Fibroblast of upper back skin (primary cell): ENCODE results near the gene NLRP3.
"Not testable (repeated sequence)": the region's sequence is repeated elsewhere in the genome, so short reads cannot be mapped to it uniquely, and the experiment has no call there.

Experiments used
- DNase-seq: peaks from one replicate; pipeline ENCODE4 v3.0.0-alpha.2; 2013

The NLRP3 gene

DNA sequence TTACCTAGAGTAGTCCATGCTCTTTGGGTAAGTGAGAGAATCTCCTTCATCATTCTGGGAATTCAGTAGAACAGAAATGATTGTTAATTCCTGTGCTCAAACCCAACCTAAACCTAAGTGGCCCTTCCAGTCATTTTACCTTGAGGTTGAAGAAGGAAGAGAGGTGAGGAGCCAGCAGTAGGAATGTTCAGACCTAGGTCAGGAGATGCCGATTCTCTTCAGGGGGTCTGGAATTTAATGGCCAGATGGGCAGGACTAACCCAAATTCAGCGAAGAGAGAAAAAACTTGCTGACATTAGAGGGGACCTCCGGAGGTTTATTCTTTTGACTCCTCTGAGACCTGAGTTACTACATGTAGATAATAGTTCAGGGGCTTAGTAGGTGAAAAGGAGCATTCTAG is 58.4 kb downstream of the NLRP3 start:
- DNase-seq = no peak

DNA sequence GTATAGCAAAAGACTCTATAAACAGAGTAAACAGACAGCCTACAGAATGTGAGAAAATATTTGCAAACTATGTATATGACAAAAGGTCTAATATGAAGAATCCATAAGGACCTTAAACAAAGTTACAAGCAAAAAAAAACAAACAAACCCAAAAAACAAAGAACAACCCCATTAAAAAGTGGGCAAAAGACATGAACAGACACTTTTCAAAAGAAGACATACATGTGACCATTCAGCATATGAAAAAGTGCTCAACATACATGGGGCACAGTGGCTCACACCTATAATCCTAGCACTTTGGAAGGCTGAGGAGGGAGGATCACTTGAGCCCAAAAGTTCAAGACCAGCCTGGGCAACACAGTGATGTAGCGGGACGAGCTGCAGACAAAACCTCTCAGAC is 59.8 kb downstream of the NLRP3 start:
- no peak for DNase-seq

DNA sequence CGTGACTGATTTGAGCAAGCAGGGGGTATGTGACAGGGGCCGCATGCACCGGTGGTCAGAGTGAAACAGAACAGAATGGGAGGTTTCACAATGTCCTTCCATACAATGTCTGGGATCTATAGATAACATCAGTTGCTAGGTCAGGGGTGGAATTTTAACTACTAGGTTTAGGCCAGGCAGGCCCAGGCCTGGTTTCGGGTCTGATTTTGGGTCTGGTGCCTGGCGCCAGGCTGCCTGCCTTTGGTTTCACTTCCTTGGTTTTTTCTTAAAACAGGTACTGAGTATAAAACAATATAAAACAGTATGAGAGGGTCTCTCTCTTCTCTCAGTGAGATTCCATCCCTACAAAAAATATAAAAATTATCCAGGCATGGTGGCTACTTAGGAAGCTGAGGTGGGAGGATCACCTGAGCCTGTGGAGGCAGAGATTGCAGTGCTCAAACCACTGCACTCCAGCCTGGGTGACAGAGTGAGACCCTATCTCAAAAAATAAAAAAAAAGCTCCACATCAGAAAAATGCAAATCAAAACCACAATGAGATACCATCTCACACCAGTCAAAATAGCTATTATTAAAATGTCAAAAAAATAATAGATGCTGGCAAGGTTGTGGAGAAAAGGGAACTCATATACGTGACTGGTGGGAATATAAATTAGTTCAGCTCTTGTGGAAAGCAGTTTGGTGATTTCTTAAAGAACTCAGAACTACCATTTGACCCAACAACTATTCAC is 60.5 kb downstream of the NLRP3 start:
- DNase-seq = not testable (repeated sequence)

DNA sequence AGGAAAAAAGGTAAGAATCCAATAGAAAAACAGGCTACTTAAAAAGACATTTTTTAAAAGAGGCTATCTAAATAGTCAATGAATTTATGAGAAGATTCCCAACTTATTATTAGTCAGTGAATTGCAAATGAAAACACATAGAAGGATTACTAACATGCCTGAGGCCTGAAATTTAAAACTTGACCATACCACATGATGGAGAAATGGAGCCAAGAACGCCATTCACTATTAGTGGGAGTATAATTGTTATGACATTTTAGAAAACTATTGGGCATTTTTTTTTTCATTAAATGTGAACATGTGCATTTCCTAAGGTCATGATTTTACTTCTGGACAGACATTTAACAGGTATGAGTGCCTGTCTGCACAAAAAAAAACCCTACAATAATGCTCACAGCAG is 66.8 kb downstream of the NLRP3 start:
- no peak for DNase-seq

DNA sequence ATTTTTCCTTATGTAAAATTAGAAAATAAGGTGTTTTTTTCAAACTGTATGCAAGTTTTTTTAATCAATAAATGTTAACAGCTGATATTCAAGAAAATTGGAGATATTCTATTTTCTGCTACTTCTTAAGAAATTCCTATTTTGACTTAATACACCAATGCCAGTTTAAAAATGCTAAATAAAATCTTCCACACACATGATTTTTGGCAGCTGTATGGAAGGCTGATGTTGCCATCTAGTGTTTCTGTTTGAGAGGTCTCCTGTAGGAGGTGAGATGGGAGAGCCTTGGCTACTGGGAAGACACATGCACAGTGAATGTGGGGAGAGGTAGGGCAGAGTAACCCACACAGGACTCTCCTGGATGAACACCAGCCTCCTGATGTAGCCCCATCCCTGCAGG is 71.1 kb downstream of the NLRP3 start:
- peak; percentile 8 for DNase-seq

DNA sequence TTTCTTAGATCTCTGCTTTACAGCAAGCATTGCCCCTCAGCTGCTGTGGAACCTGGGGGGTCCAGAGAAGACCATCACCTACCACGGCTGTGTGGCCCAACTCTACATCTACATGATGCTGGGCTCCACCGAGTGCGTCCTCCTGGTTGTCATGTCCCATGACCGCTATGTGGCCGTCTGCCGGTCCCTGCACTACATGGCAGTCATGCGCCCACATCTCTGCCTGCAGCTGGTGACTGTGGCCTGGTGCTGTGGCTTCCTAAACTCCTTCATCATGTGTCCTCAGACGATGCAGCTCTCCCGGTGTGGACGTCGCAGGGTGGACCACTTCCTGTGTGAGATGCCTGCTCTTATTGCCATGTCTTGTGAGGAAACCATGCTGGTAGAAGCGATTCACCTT is 75.4 kb downstream of the NLRP3 start:
- DNase-seq = no peak

DNA sequence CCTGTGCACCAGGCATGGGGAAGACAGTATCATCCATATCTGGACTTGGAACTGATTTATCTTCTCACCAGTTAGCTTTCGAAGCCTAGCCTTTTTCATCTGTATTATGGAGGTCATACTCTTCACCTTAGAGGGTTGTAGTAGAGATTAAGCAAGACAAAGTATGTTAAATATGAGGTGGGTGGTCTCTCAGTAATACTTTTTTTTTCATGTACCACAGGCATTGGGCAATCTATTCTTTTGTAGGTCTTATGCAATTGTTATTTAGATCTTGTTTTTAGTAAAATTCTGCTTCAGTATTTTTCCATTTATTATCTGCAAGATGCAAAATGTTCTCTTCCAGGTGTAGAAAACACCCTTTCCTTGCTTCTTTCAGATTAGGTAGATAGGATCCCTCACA is 77.1 kb downstream of the NLRP3 start:
- DNase-seq = no peak

DNA sequence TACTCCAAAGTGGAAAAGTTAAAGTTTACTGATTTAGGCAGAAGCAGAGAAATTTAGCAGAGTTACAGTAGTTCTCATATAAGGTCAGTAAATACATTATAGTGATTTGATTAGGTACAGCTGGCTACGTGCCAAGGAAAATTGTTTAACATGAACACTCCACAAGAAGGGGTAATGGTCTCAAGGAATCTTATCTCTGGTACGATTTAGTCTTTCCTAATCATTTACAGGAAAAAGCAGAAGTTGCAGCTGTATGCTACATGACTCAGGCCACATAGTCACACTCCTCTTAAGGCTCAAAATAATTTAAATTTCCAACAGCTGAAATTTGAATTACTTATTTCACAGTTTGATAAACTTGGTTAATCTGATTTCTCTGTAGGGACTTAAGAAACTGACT is 78.8 kb downstream of the NLRP3 start:
- no peak for DNase-seq

DNA sequence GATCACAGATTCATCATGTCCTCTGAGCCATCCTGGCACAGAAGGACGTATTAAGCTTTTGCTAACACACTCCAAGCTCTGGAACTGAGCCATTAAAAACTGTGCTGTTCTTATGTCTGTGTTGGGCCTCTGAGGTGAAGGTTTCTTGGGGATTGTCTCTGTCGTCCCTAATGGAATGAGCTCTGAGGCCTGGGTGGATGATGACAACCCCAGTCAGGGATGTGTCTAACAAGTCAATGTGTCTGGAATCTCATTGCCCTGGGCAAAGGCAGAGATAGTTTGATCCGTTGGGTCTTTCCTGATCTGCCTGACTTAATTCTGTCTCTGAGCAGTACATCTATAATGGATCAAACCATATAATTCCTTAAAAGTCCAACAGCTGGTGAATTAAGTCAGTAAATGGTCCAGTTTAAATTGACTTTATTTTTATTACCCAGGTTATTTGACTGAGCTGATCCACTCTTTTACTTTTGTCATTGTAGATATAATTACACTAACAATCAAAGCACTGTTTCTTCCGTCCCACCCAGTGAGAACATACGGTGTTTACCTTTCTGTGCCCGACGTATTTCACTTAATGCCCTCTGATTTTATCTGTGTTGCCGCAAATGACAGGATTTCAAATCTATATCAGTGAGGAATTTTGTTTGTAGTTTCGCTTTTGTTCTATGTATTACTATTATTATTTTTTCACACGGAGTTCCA is 80.8 kb downstream of the NLRP3 start:
- DNase-seq = no peak
